Measurements from ENCODE around the gene GRAP.
A peak's percentile ranks its signal among the peaks of the same experiment; 100 is the strongest.
"Not testable (repeated sequence)": the region's sequence is repeated elsewhere in the genome, so short reads cannot be mapped to it uniquely, and the experiment has no call there.

Gene GRAP

GRCh38 chr17:19032377-19032988 lies 14.3 kb downstream of the GRAP start:
- not testable (repeated sequence) for H3K27ac ChIP-seq (replicated peaks); H3K4me3 ChIP-seq (replicated peaks; ENCODE audit: insufficient read depth, low read length); H3K27me3 ChIP-seq (ENCODE audit: insufficient read depth, poor library complexity, severe bottlenecking); DNase-seq (ENCODE audit: low read depth in 1 of 2, low spot score in 1 of 2)

GRCh38 chr17:19031729-19032128 lies 15.0 kb downstream of the GRAP start:
- H3K4me3 ChIP-seq (replicated peaks; ENCODE audit: insufficient read depth, low read length); H3K27ac ChIP-seq (replicated peaks); H3K27me3 ChIP-seq (ENCODE audit: insufficient read depth, poor library complexity, severe bottlenecking): not testable (repeated sequence)
- DNase-seq (ENCODE audit: low read depth in 1 of 2, low spot score in 1 of 2), result peak in 1 of 2 experiments; percentile 44

GRCh38 chr17:19030771-19031449 lies 15.8 kb downstream of the GRAP start:
- not testable (repeated sequence) for H3K27me3 ChIP-seq (ENCODE audit: insufficient read depth, poor library complexity, severe bottlenecking); H3K27ac ChIP-seq (replicated peaks); DNase-seq (ENCODE audit: low read depth in 1 of 2, low spot score in 1 of 2); H3K4me3 ChIP-seq (replicated peaks; ENCODE audit: insufficient read depth, low read length)

- not testable (repeated sequence) for H3K4me3 ChIP-seq (replicated peaks; ENCODE audit: insufficient read depth, low read length); H3K27ac ChIP-seq (replicated peaks); H3K27me3 ChIP-seq (ENCODE audit: insufficient read depth, poor library complexity, severe bottlenecking); DNase-seq (ENCODE audit: low read depth in 1 of 2, low spot score in 1 of 2)
Observed at GRCh38 chr17:19029740-19030139, 17.0 kb downstream of the GRAP start.

- H3K27ac ChIP-seq (replicated peaks); H3K27me3 ChIP-seq (ENCODE audit: insufficient read depth, poor library complexity, severe bottlenecking); H3K4me3 ChIP-seq (replicated peaks; ENCODE audit: insufficient read depth, low read length); DNase-seq (ENCODE audit: low read depth in 1 of 2, low spot score in 1 of 2): not testable (repeated sequence)
Observed at GRCh38 chr17:19028671-19029070, 18.1 kb downstream of the GRAP start.

- H3K4me3 ChIP-seq (replicated peaks; ENCODE audit: insufficient read depth, low read length), result no peak overlapping the region
- no peak overlapping the region for H3K27ac ChIP-seq (replicated peaks)
- DNase-seq (ENCODE audit: low read depth in 1 of 2, low spot score in 1 of 2), result no peak
- TF ChIP-seq GABPA (IDR thresholded peaks at IDR 0.05; ENCODE audit: low read depth), result no peak
- TF ChIP-seq REST (IDR thresholded peaks at IDR 0.05; ENCODE audit: insufficient replicate concordance, low read depth), result no peak
- TF ChIP-seq POLR2AphosphoS5 (IDR thresholded peaks at IDR 0.05; ENCODE audit: low read depth), result no peak
- TF ChIP-seq CTCF (IDR thresholded peaks at IDR 0.05; ENCODE audit: insufficient read depth, low read length), result no peak
- no peak for TF ChIP-seq SPI1 (IDR thresholded peaks at IDR 0.05; ENCODE audit: borderline replicate concordance, low read depth)
- no peaks in the 10 kb centered on the region for H3K27me3 ChIP-seq (ENCODE audit: insufficient read depth, poor library complexity, severe bottlenecking)
Observed at GRCh38 chr17:19024101-19025078, 22.4 kb downstream of the GRAP start.
